Pons (tissue), 1 donor: ENCODE measurements around the gene MLF1.

Source experiments
- DNase-seq: peaks from one replicate; pipeline ENCODE4 v3.0.0-alpha.2; 2016; ENCODE audit warnings: low spot score

MLF1 gene

GRCh38 chr3:158574646-158575045 lies 3.7 kb downstream of the MLF1 start:
- no peak for DNase-seq

DNA sequence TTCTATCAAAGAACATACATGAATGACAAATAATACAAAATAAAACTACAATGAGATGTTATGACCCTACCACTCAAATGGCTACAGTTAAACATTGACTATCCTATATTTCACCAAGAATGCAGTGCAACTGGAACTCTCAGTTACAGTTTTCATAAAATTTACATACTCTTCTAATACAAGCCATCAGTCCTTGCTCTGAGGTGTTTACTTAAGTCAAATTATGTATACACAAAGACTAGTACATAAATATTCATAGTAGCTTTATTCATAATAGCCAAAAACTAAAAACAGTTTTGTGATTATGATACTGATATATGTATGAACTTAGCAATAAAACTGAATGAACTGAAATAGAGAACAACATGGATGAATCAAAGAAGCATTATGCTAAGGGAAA lies 19.2 kb downstream of the MLF1 start:
- no peak for DNase-seq

- no peak for DNase-seq
These were observed 29.8 kb downstream of the MLF1 start for GRCh38 chr3:158600787-158601186.

GRCh38 chr3:158602227-158602626 lies 31.2 kb downstream of the MLF1 start:
- no peak for DNase-seq

GRCh38 chr3:158617982-158618875 lies 47.2 kb downstream of the MLF1 start:
- no peak for DNase-seq

GRCh38 chr3:158625881-158626280 lies 54.9 kb downstream of the MLF1 start:
- DNase-seq: no peak

DNA sequence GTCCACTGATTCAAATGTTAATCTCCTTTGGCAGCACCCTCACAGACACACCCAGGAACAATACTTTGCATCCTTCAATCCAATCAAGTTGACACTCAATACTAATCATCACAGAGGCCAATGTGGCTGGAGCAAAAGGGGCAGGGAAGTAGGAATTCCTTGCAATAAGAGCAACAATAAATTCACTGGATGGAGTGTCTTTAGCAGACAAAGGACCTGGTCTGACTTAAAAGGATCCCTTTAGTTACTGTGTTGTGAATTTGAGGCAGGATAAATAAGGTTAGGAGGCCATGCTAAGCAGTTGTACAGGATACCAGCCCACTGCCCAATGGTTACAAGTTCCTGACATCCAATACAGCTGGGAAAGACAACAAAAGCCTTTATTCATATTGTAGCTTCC lies 61.0 kb downstream of the MLF1 start:
- no peak for DNase-seq

DNA sequence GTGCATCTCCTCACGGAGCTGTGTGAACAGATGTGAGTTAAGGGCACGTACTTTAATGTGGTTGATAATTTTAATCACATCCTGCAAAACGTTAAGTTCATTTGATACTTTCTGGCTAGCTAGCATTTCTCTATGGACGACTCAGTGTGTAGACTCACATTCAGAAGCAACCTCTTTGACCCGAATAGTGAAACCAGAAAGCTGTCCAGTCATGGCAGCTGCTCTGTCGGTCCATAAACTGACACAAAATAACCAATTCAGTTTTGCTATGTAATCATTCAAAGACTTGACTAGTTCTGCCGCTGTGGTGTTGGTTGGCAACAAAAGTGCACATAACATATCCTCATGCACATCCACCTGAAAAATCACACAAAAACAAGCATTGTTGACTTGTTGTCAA lies 69.7 kb downstream of the MLF1 start:
- no peak for DNase-seq

DNA sequence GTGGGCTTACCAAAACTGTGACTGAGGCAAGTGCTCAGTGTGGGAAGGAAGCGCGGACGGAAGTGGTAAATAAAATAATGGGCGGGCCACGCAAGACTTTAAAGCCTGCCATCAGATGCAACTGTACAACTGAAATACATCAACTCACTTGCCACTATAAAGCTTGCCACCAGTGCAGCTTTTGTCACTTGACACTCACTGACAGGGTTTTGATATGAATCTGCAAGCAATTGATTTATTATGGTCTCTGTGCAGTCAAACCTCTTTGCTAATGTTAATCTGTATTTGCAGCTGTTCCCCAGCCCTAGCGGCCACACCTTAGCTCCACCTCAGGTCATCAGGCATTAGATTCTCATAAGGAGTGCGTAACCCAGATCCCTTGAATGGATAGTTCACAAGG lies 71.0 kb downstream of the MLF1 start:
- DNase-seq: no peak

- no peak for DNase-seq
These were observed 71.6 kb downstream of the MLF1 start for GRCh38 chr3:158642474-158643210.

- peak; percentile 98 for DNase-seq
These were observed 73.4 kb downstream of the MLF1 start, which contains the start of gene GFM1 for GRCh38 chr3:158644345-158644908. Gene GFM1 (plus strand): TSS chr3:158644527. CDS start chr3:158644635, 108 bp downstream.

DNA sequence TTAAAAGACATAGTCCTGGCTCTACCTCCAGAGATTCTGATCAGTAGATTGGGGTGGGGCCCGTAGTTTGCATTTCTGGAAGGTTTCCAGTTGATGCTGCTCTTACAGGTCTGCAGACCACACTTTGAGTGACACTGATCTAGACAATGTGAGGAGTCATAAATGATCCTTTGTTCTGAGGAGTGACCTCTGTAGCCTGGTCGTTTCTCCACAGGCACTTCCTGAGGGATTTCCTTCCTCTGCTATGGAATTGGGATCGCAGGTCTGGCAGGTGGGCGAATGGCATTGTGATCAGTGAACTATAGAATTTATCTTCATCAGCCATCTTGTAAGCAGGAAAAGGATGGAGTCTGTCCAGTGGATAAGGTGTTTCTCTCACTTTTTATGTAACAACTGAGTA lies 78.8 kb downstream of the MLF1 start:
- DNase-seq: no peak

GRCh38 chr3:158651192-158651591 lies 80.2 kb downstream of the MLF1 start:
- DNase-seq: no peak

DNA sequence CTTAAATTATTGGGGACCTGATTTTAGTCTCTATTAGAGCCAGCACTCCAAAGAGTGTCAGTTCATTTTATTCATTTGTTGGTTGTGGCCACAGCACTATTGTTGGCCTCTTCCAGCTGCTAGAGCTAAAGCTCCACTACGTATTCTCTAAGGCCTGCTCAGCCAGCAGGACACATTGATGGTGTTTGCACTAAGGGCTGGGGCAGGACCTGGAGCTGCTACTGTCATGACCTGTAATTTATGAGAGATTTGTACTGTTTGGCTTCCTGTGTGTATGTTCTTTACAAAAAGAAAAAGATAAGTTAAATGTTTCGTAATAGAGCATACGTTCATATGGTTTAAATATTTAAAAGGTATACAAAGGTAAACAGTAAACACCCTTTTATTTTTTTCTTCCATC lies 81.5 kb downstream of the MLF1 start:
- DNase-seq: no peak
